GM12865 (cell line): Measurements from ENCODE around the gene TMCC1.

ENCODE experiments used
- DNase-seq: peaks from one replicate; pipeline ENCODE4 v3.0.0; 2010; ENCODE audit warnings: low read depth
- H3K4me3 ChIP-seq: 2 replicates; pipeline ENCODE4 v1.5.1; 2011; ENCODE audit warnings: mild to moderate bottlenecking, low read depth, low read length, control low read depth
- CTCF ChIP-seq: IDR thresholded peaks from 2 replicates; pipeline ENCODE4 v1.5.1; 2011; ENCODE audit warnings: low read length, control low read depth, low read depth, inconsistent platforms; ENCODE audit not compliant: insufficient read depth; ENCODE audit errors: missing control alignments

Gene TMCC1

GRCh38 chr3:129602309-129602708 lies 291.2 kb downstream of the TMCC1 start:
- no peak for DNase-seq
- H3K4me3 ChIP-seq = no peak overlapping the region
- TF ChIP-seq CTCF = no peak

GRCh38 chr3:129601713-129602112 lies 291.8 kb downstream of the TMCC1 start:
- DNase-seq = no peak
- no peak for TF ChIP-seq CTCF
- no peak overlapping the region for H3K4me3 ChIP-seq

- DNase-seq = no peak
- no peak for TF ChIP-seq CTCF
- no peak overlapping the region for H3K4me3 ChIP-seq
Measured at GRCh38 chr3:129600348-129600747, 293.2 kb downstream of the TMCC1 start.

- DNase-seq = no peak
- no peak for TF ChIP-seq CTCF
- H3K4me3 ChIP-seq = no peak overlapping the region
Measured at GRCh38 chr3:129599607-129600006, 293.9 kb downstream of the TMCC1 start.

GRCh38 chr3:129599073-129599472 lies 294.4 kb downstream of the TMCC1 start:
- no peak for TF ChIP-seq CTCF
- DNase-seq = no peak
- H3K4me3 ChIP-seq = no peak overlapping the region

- H3K4me3 ChIP-seq = no peak overlapping the region
- no peak for TF ChIP-seq CTCF
- no peak for DNase-seq
Measured at GRCh38 chr3:129598484-129598883, 295.0 kb downstream of the TMCC1 start.

- no peak for TF ChIP-seq CTCF
- no peak overlapping the region for H3K4me3 ChIP-seq
- no peak for DNase-seq
Measured at GRCh38 chr3:129598000-129598381, 295.5 kb downstream of the TMCC1 start.
